HG03432 (cell line): Measurements from ENCODE around the gene GPR132.
"Not testable (repeated sequence)": the region's sequence is repeated elsewhere in the genome, so short reads cannot be mapped to it uniquely, and the experiment has no call there.

Source experiments
- ATAC-seq: cut with Tn5 transposase; IDR thresholded peaks from one replicate; pipeline ENCODE4 v1.9.1; 2021; ENCODE audit warnings: mild to moderate bottlenecking, moderate library complexity; ENCODE audit not compliant: unreplicated experiment

The GPR132 gene

GRCh38 chr14:105045710-105046326 is 19.4 kb downstream of the GPR132 start:
- peak; percentile 72 for ATAC-seq

- ATAC-seq: no peak
Measured at GRCh38 chr14:105043641-105044040, 21.6 kb downstream of the GPR132 start.

DNA sequence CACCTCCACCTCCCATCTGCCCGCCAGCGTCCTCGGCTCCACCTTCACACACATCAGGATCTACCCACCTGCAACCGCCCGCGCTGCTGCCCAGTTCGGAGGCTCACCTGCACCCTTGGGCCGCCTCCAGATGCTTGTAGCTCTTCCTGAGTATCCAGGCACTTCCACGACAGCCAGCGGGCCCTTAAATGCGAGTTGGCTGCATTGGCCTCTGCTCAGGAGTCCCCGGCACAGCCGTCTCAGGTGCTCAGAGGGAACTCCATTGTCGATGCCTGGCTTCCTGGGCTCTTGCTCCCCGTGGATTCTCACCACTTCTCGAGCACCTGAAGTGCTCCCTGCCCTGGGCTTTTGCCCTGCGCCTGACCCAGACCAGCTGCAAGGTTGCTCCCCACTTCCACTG is 22.4 kb downstream of the GPR132 start:
- no peak for ATAC-seq

DNA sequence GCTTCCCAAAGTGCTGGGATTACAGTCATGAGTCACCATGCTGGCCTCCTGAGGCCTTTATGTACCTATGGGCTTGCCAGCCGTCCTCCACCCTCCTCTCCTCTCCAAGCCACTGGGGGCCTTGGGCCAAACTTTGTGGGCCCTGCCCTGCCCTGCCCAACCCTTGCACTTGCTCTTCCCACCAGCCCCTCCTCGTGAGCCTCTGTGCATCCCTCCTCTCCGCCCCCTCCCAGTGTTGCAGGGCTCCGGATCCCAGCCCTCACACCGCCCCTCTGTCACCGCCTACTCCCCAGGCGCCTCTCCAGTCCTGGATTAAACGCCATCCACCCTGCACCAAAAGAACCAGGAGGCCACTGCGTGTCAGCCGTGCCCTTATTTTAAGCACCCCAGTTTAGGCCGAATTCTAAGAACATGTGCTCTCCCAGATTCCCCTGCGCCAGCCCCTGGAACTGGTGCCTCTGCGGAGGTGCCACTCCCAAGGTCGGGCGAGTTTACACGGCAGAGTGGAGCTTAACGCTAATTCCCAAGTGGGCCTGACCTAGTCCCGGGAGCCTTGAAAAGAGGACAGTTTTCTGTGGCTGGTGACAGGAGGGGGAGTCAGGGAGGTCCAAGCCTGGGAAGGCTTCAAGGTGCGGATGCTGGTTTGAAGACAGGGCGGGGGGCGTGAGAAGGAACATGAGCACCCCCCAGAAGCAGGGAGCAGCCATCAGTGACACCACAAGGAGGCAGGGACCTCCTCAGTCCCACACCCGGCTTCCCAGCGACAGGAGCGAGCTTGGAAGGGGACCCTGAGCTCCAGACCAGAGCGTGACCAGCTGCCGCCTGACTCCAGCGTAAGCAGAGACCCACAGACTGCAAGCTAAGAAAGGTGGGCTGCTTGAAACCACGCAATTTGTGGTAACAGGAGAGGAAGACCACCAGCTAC is 23.1 kb downstream of the GPR132 start:
- ATAC-seq: no peak

GRCh38 chr14:105039458-105040205 is 25.6 kb downstream of the GPR132 start:
- no peak for ATAC-seq

GRCh38 chr14:105035616-105036015 is 29.6 kb downstream of the GPR132 start:
- not testable (repeated sequence) for ATAC-seq

DNA sequence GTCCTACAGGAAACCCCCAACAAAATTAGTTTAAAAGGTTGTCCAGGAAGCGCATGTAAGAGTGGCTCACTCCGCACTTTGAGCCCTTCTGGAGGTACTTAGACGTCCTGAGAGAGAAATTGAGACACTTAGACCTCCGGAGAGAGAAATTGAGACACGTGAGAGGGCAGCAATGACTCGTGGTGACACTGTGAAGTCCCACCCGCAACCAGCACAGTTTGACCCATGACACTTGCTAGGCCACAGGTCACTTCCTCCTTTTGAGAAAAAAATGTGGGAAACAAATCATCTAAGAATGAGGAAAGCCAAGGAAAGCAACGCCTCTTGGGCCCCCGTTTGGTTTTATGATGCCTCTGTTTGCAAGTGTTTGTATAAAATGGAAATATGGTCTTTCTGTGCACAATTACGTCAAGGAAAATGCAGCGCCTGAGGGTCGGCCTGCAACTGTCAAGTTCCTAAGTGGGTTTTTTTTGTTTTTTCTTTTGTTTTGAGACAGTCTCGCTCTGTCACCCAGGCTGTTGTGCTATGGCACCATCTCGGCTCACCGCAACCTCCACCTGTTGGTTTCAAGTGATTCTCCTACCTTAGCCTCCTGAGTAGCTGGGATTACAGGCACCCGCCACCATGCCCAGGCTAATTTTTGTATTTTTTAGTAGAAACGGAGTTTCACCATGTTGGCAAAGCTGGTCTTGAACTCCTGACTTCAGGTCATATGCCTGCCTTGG is 30.8 kb downstream of the GPR132 start:
- no peak for ATAC-seq

DNA sequence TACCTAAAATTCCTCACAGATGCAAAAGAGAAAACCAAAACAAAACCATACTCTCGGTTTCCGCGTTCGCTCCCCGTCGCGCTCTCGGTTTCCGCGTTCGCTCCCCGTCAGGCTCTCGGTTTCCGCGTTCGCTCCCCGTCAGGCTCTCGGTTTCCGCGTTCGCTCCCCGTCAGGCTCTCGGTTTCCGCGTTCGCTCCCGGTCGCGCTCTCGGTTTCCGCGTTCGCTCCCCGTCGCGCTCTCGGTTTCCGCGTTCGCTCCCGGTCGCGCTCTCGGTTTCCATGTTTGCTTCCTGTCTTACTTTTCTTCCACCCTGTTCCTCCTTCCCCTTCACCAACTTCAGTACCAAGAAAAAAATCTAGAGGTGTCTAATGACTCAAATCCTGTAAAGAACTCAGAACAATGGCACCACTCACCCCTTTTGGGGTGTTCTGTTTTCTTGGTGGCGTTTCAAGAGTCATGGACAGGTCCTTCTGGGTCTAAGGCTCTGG is 31.8 kb downstream of the GPR132 start:
- ATAC-seq: not testable (repeated sequence)

DNA sequence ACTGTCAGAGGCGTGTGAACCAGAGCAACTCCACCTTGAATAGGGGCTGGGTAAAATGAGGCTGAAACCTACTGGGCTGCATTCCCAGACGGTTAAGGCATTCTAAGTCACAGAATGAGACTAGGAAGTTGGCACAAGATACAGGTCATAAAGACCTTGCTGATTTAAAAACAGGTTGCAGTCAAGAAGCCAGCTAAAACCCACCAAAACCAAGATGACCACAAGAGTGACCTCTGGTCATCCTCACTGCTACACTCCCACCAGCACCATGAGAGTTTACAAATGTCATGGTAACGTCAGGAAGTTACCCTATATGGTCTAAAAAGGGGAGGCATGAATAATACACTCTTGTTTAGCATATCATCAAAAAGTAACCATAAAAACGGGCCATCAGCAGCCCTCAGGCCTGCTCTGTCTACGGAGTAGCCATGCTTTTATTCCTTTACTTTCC is 32.8 kb downstream of the GPR132 start:
- not testable (repeated sequence) for ATAC-seq

DNA sequence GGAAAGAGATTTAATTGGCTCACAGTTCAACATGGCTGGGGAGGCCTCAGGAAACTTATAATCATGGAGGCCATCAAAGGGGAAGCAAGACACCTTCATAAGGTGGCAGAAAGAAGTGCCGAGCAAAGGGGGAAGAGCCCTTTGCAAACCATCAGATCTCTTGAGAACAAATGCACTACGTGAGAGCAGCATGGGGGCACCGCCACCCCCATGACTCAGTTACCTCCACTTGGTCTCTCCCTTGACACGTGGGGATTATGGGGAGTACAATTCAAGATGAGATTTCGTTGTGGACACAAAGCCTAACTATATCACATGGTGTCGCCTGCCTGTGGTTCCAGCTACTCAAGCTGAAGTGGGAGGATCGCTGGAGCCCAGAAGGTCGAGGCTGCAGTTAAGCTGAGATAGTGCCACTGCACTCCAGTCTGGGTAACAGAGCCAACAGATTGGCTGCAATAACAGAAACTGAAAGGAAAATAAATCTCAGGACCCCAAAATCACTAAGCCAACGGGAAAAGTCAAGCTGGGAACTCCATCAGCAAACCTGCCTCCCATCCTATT is 34.3 kb downstream of the GPR132 start:
- no peak for ATAC-seq

GRCh38 chr14:105030194-105030593 is 35.0 kb downstream of the GPR132 start:
- no peak for ATAC-seq

DNA sequence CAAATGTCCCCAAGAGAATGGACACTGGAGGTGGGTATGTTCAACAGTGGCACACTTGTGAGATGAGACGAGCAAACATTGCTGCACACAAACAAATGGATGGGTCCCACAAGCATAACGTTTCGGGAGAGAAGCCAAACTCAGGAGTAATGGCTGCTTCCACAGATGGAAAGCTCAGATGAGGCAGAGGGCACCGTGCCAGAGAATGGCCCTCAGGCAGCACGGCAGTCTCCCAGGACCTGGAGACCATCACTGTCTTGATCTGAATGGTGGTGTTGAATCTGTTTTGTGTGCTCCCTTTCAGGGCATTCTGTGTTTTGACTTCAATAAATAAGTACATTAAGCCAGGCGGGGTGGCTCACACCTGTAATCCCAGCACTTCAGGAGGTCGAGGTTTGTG is 35.8 kb downstream of the GPR132 start:
- no peak for ATAC-seq

DNA sequence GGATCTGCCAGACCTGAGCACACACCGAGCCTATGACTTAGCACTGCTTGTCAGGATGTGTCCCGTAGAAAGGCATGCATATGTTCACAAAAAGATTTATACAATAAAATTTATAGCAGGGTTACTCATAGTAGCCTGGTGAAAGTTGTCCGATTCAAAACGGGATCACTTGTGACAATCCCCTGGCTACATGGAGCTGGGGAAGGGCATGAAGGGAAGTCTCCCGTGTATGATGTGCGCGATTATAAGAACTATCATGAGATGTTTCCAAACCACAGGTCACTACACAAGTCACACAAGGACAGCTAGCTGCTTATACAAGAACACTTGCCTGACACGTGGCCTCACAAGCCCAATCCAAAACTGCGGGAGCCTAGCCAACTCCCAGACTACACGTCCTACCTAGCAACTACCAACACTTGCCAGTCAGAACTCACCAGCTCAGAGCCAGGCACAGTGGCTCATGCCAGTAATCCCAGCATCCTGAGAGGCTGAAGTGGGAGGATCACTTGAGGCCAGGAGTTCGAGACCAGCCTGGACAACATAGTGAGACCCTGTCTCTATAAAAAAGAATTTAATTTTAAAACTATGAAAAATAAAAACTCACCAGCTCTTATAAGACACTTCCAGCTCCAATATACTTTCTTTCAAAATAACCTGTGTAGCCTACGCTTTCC is 36.8 kb downstream of the GPR132 start:
- ATAC-seq: no peak

GRCh38 chr14:105027718-105028117 is 37.5 kb downstream of the GPR132 start:
- not testable (repeated sequence) for ATAC-seq

DNA sequence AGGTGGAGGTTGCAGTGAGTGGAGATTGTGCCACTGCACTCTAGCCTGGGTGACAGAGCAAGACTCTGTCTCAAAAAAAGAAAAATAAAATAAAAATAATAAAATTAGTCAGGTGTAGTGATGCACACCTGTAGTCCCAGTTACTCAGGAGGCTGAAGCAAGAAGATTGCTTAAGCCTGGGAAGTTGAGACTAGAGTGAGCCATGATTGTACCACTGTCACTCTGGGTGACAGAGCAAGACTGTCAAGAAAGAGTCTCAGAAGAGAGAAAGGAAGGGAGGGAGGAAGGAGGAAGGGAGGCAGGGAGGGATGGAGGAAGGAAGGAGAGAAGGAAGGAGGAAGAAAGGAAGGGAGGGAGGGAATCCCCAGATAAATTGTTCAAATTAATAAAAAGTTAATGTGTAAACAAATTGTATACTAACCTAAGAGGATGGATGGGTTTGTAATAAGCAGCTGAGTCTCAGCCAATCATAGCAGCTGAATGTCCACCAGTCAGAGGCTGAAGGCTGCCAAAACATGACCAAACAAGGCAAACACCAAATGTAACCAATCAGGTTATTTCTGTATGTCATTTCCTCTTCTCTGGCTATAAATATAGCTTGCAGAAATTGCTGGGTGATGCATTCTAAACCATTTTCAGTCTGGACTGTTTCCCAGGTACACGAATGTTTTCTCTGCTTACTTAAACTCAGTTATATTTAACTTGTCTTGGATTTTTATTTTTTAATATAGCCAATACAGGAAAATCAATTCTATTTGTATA is 38.2 kb downstream of the GPR132 start:
- no peak for ATAC-seq

DNA sequence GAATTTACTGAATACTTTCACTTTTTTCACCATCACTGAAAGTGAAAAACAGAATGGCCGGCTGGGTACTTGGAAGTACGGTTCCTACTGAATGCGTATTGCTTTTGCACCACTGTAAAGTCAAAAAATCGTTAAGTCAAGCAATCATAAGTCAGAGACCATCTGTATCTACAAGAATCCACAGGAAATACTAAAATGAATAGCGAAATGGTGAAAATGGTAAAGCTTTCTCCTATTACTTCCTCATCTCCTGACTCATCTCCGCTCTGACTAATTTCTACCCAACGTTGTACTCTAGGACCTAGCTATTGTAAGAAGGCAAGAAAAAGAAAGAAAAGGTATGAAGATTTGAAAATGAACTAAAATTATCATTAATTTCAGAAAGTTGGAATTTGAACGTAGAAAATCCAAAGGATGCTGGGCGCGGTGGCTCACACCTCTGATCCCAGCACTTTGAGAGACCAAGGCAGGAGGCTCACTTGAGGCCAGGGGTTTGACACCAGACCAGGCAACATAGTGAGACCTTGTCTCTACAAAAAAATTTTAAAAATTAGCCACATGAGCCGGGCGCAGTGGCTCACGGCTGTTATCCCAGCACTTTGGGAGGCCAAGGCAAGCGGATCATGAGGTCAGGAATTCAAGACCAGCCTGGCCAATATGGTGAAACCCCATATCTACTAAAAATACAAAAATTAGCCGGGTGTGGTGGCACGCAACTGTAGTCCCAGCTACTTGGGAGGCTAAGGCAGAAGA is 39.0 kb downstream of the GPR132 start:
- no peak for ATAC-seq

DNA sequence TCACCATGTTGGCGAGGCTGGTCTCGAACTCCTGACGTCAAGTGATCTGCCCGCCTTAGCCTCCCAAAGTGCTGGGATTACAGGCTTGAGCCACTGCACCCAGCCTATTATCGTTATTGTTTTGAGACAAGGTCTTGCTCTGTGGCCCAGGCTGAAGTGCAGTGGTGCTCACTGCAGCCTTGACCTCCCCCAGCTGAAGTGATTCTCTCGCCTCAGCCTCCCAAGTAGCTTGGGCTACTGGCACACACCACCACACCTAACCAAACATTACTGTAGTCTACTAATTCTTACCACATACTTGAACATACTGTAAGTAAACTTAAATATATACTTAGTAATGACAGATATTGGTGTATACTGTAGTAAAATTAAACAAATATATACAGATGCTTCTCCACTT is 39.8 kb downstream of the GPR132 start:
- ATAC-seq: no peak

GRCh38 chr14:105023791-105024480 is 41.3 kb downstream of the GPR132 start:
- ATAC-seq: no peak
